Measurements from ENCODE around the gene ASF1A. TPM values are rescaled to one million over a fixed set of nuclear protein-coding genes. Genes with fewer than 3 reads are reported as not detected.

ASF1A gene
- total RNA-seq (2014; rRNA removed; shearing (Covaris generic)): 23.9 and 28.5 TPM in 2 replicates

GRCh38 chr6:118893807-118894424, at the start of gene ASF1A:
Gene ASF1A, plus strand, starts transcription at chr6:118894152. Its CDS starts 262 bp downstream, at chr6:118894414.

GRCh38 chr6:118934461-118935330, 40.7 kb downstream of the ASF1A start, which contains the start of gene MCM9:
Gene MCM9, minus strand, starts transcription at chr6:118935159. Its CDS starts 3,436 bp downstream, at chr6:118931723.

Other genes with a start within 250 kb of the ASF1A start
- gene CEP85L, start 242.6 kb upstream of the ASF1A start, total RNA-seq (2014; rRNA removed; shearing (Covaris generic)): 11.1 and 11.3 TPM in 2 replicates
- gene MCM9, start 41.0 kb downstream of the ASF1A start, total RNA-seq (2014; rRNA removed; shearing (Covaris generic)): 7.1 and 7.7 TPM in 2 replicates
- gene FAM184A, start 184.5 kb downstream of the ASF1A start, total RNA-seq (2014; rRNA removed; shearing (Covaris generic)): 3.2 and 4.3 TPM in 2 replicates